Occipital lobe (tissue), 2 donors: Measurements from ENCODE around the gene NPHP3. TPM values are rescaled to one million over a fixed set of nuclear protein-coding genes. Genes with fewer than 3 reads are reported as not detected.
"Not testable (repeated sequence)": the region's sequence is repeated elsewhere in the genome, so short reads cannot be mapped to it uniquely, and the experiment has no call there.

Source experiments
- DNase-seq: peaks from one replicate; lab custom pipeline; 2025; lab: John Stamatoyannopoulos, UW
- total RNA-seq: library from RNA; depleted of rRNA; stranded (reverse); fragments of >200 nt; gene quantifications from one replicate; pipeline ENCODE4 v1.2.3, GENCODE V29; 2014

NPHP3 gene
- total RNA-seq, 1 donor from 2014 or later: 20.1 TPM

- DNase-seq: no peak
These were observed 79.7 kb downstream of the NPHP3 start for GRCh38 chr3:132642539-132642847.

DNA sequence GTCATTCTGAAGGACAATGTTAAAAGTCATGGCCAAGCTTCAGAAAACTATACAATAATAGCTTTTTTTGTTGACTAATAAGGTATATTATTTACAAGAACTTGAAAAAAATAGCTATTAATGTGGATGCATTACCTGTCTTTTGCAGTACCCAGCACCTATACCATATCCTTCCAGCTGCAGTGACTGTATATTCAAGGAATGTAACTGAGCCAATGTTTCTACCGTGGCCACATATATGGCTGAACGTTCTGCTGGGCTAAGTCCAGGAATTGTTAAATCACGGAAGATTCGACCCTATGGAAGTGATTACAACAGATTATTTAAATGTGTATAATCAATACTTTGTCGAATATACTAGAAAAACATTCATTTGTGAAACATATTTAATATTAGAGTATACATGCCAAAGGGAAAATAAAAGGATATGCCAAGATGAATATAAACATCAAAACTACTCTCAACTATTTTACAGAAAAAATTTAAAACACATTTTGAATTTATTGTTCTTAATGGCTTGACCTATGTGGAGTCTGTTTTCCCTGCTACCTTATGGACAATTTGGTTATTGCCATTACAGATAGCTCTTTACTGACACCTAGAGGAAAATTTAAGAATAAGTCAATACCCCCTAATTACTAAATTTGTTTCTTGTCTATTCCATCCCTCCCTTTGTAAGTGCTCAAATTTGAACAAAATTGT, 80.2 kb downstream of the NPHP3 start:
- no peak for DNase-seq

- not testable (repeated sequence) for DNase-seq
These were observed 80.8 kb downstream of the NPHP3 start for GRCh38 chr3:132641427-132641826.

DNA sequence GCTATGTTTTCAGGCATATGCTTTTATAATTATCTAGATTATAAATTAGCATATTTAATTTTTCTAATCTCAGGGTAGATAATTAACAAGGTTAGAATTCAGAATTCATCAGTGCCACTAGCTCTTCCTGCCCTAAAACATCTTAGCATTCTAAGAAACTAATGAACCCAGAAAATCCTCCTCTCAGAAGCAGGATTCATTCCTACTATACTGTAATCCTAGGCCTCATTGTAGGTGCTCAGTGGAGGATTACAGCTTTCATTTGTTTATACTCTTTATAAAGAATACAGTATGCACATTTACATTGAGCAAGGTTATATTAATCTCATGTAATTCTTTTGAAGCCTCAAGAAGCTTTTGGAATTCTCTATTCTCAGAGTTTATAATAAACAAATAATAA, 83.5 kb downstream of the NPHP3 start:
- no peak for DNase-seq

- no peak for DNase-seq
These were observed 84.6 kb downstream of the NPHP3 start for GRCh38 chr3:132637590-132637989.

GRCh38 chr3:132635052-132635451, 87.2 kb downstream of the NPHP3 start:
- DNase-seq: no peak

Other genes with a start within 250 kb of the NPHP3 start
- gene ACKR4, start 125.1 kb downstream of the NPHP3 start, total RNA-seq: 0.16 TPM
- gene ACAD11, start 62.6 kb downstream of the NPHP3 start, total RNA-seq: 36.0 TPM
- gene UBA5, start 62.1 kb downstream of the NPHP3 start, total RNA-seq: 85.0 TPM